Stimulated activated CD4-positive, alpha-beta T cell treated with anti-CD3 and anti-CD28 coated beads, Interleukin-1b, Interleukin-23, amount 100 ng/mL, for 24 hours (primary cell): Measurements from ENCODE around the gene DOCK4.
"Not testable (repeated sequence)": the region's sequence is repeated elsewhere in the genome, so short reads cannot be mapped to it uniquely, and the experiment has no call there.

ENCODE experiments used
- DNase-seq, 4 experiments: peaks; one replicate each; pipeline ENCODE4 v3.0.0-alpha.2; 2020; ENCODE audit warnings: low read depth in 4 of 4, low spot score in 1 of 4

DOCK4 gene

DNA sequence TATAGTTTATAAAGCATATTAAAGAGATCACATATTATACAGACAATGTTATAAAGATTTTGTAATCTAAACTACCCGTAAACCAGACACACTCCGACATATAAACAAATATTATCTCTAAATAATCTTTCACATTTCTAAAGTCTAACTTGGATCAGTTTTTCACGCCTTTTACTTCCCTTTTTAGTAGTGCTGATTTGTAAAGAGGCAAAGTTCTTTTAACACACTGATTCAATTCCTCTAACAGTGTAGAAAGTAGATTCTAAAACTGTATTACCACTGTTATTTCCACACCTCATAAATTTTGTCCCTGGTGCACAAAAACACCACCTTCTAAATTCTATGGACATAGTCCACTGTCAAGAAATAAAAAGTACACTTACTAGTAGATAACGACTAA lies 230.9 kb downstream of the DOCK4 start:
- DNase-seq = no peak

- DNase-seq = no peak
Observed at GRCh38 chr7:111960984-111961383, 245.2 kb downstream of the DOCK4 start.

DNA sequence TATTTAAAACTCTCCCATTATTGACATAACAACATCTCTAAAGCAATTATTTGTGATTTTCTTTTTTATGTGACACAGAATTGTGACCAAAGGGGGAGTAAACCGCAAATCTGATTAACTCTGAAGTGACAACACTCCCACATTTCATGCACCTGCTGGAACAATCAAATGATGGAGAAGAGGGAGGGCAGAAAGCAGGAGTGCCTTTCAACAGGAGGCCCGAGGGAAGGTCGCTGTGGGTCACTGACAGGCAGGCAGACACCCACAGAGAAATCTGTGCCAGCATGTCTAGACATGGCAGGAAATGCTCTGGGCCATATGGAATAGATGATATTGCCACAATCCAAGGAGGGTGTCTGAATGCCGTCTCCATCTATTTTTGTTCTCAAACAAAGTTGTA lies 247.3 kb downstream of the DOCK4 start:
- DNase-seq = no peak

GRCh38 chr7:111958431-111958830 lies 247.8 kb downstream of the DOCK4 start:
- DNase-seq = no peak

DNA sequence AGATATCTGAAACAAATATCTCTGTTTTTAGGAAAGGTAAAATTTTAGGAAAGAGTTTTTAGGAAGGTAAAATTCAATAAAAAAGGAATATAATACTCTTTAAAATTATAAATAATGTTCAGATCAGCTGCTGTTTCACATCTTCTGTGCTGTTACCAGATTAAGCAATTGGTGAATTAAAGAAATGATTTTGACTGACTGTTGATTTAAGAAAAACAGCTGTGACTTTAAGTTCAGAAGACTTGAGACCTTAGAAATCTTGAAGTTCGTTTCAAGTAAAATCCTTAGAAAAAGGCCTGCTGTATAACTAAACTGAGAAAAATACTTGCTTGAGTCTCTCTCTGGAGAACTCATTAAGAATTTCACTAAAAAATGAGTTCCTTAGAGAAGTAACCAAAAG lies 250.6 kb downstream of the DOCK4 start:
- DNase-seq = no peak

DNA sequence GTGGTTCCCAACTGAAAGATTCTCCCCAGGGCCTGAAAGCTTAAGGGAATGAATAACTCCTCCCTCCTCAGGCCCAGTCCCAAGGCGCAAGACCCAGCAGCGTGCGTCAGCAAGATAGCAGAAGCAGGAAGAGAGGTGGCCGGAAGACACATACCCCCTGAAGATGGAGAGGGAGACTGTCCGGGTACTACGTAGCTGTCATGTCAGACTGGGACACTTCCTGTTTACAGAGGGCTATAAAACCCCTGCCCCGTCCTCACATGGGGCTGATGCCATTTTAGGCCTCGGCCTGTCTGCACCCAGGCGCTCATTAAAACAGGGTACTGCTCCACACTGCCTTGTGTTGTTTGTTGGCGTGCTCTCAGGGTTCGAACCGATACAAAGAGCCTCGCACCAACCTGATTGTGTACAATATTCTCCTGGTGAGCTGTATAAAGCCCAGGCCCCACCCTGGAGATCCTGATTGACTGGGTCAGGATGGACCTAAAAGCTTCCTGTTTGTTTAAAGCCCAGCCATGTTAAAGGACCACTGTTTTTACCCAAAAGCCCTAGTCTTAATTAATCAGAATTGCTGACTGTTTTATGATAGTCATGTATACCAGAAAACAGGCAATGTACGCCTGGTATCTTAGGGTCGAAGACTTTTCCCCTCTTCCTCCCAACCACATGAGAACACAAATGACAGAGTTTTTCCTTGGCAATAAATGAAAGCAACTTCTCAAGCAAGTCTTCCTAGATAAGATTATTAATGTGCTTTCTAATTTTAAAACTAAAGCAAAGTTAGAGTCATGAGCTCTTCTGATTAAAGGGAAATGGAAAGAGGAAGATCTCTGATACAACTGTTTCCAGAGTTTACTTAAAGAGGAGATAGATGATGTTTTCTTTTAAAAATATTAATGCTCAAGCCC lies 251.5 kb downstream of the DOCK4 start:
- DNase-seq = no peak

DNA sequence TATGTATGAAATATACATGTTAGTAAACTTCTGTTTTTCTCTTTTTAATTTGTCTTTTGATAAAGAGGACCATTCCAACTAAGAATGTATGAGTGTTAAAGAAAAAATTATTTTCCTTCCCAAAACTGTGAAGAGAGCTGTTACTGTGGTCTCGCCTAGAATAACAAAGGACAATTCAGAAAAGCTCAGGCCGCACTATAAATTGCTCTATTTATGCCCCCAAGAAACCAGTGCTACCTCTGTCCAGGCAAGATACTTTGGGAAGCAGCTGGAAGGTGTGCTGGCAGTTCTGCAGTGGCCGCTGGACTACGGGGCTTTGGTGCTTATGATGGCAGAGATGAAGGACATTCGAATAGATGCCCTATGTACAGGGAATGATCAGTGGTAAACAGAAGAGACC lies 252.1 kb downstream of the DOCK4 start:
- DNase-seq = no peak

- no peak for DNase-seq
Observed at GRCh38 chr7:111953611-111954010, 252.6 kb downstream of the DOCK4 start.

- DNase-seq = no peak
Observed at GRCh38 chr7:111952783-111953182, 253.4 kb downstream of the DOCK4 start.

- DNase-seq = no peak
Observed at GRCh38 chr7:111951052-111951451, 255.1 kb downstream of the DOCK4 start.

DNA sequence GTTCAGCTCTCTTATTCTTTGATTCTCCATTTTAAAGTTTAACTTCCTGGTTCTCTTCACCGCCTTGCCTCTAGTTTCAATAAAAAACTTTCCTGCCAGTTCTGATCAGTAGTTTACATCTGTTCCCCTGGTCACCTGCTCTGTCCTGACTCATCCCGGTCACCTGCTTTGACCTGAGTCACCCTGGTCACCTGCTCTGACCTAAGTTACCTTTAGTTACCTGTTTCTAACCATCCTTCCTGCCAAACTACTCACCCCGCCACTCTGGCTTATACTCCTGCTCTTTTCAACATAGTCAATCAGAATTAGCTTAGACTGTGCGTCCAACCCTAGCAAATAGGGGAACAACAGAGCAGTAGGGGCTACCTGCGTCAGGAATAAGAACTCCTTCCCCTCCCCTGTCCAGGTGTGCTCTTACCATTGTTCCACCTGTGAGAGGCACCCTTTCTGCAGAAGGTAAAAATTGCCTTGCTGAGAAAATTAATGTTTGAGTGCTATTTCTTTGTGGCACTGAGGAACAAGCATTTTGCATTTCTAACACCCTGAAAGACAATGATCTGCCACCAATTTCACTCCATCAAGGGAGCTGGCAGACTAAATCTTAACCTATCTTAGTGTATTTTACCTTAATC lies 263.6 kb downstream of the DOCK4 start:
- no peak for DNase-seq

DNA sequence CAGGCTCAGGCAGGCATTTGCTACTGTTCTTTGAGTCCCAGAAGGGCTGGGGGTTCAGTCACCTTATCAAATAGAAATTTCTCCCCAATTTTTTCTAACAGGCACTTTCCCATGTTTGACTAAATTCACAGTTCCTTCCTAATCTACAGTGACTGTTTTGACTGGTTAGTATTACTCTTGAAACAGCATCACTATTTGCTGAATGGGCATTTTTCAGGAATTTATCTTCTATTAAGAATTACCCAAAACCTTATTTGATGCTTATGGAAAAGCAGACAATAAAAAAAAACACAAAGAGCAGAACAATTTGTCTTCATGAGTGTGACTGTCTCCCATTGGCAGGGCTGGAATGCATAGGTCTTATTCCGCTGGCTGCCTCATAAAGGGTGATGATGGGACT lies 269.0 kb downstream of the DOCK4 start:
- DNase-seq = no peak

DNA sequence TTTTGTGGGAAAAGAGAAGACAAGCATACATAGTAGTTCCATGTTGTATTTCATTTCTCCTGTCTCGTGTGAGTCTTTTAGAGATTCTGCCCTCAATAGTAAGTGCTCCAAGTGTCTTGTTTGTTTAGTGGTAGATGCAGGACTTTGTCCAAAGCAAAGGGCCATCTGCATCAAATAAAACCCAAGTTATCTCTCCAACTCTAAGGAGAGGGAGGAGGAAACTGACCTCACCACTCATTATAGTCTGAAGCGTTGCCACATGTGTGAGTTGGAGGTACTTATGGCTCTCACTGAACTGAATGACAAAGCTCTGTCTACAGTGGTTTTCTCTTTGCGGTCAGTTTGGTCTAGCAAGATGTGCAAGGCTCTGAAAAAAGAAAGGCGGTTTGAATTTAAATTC lies 272.6 kb downstream of the DOCK4 start:
- no peak for DNase-seq

- DNase-seq = no peak
Observed at GRCh38 chr7:111931958-111932357, 274.2 kb downstream of the DOCK4 start.

- no peak for DNase-seq
Observed at GRCh38 chr7:111931016-111931517, 275.1 kb downstream of the DOCK4 start.

GRCh38 chr7:111929264-111929663 lies 276.9 kb downstream of the DOCK4 start:
- DNase-seq = no peak

- DNase-seq = no peak
Observed at GRCh38 chr7:111927353-111928019, 278.7 kb downstream of the DOCK4 start.

DNA sequence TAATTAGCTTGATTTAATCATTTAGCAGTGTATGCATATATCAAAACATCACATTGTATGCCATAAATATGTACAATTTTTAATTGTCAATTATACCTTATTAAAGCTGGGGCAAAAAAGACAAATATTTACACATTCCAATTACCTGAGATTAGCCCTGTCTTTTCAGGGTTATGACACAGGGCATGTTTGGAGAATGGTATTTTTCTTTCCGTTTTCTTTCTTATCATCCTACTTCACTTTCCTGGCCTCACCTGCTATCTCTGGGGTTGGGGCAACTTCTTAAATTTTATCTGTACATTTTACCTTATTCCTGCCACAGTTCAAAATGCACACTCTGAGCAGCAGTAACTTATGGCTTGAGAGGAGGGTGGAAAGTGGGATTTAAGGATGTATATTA lies 285.9 kb downstream of the DOCK4 start:
- DNase-seq = no peak

GRCh38 chr7:111919631-111920179 lies 286.5 kb downstream of the DOCK4 start:
- DNase-seq = no peak

DNA sequence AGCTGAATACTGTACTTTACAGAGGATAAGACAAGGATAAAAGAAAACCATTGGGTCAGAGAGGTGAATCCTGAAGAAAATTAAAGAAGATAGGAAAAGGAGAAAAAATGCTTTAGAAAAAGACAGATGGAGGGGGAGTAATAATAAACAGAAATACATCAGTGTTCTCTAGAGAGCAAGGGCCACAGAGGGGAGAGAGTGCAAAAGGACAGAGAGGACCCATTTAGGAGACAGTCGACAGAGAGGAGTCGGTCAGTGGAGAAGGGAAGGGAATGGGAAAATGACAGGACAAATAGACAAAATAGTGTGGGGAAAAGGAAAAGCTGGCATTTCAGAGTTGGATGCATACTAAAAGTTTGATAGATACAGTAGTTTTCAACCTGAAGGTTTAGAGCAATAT lies 287.0 kb downstream of the DOCK4 start:
- DNase-seq = no peak

- DNase-seq = no peak
Observed at GRCh38 chr7:111918461-111918860, 287.7 kb downstream of the DOCK4 start.

DNA sequence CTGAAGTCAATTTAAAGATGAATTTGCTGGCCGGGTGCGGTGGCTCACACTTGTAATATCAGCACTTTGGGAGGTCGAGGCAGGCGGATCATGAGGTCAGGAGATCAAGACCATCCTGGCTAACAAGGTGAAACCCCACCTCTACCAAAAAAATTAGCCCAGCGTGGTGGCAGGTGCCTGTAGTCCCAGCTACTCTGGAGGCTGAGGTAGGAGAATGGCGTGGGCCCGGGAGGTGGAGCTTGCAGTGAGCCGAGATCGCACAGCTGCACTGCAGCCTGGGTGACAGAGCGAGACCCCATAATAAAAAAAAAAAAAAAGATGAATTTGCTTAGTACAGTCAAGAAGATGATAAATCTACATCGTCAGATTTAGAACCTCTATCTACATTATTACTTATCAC lies 288.8 kb downstream of the DOCK4 start:
- not testable (repeated sequence) for DNase-seq
